Measurements from ENCODE around the gene COL27A1. TPM values are rescaled to one million over a fixed set of nuclear protein-coding genes. Genes with fewer than 3 reads are reported as not detected.
"Not testable (repeated sequence)": the region's sequence is repeated elsewhere in the genome, so short reads cannot be mapped to it uniquely, and the experiment has no call there.

Gene COL27A1
- total and polyA plus RNA-seq, 2 experiments from 2014 or later: 44.6 to 47.0 TPM

- no peaks in the 10 kb centered on the region for H3K36me3 ChIP-seq (replicated peaks; ENCODE audit: insufficient read depth, low read depth)
- no peaks in the 10 kb centered on the region for H3K79me2 ChIP-seq
- H4K20me1 ChIP-seq (ENCODE audit: insufficient read depth, poor library complexity, severe bottlenecking): no peaks in the 10 kb centered on the region
- H3K4me3 ChIP-seq: no peak overlapping the region
- no peak overlapping the region for H3K27ac ChIP-seq
- WGBS (ENCODE audit: low lambda C conversion rate, missing lambda C conversion rate): 98% methylated on average over 2 of the region's 2 CpGs
- H3K9me2 ChIP-seq (replicated peaks; ENCODE audit: insufficient read depth): no peaks in the 10 kb centered on the region
- DNase-seq (ENCODE audit: low spot score): no peak
- H3K9me3 ChIP-seq (ENCODE audit: low read depth): no peaks in the 10 kb centered on the region
- no peaks in the 10 kb centered on the region for H3K4me1 ChIP-seq (ENCODE audit: insufficient read depth)
- H3K4me2 ChIP-seq: no peak overlapping the region
- TF ChIP-seq CTCF (IDR thresholded peaks at IDR 0.05; ENCODE audit: poor library complexity) (no peak), EZH2 (IDR thresholded peaks at IDR 0.05; ENCODE audit: borderline replicate concordance) (no peak), EZH2phosphoT487 (IDR thresholded peaks at IDR 0.05; ENCODE audit: low read depth, severe bottlenecking, unreplicated experiment) (no peak)
- no peak overlapping the region for H2AFZ ChIP-seq
- no peaks in the 10 kb centered on the region for H3K27me3 ChIP-seq
Observed at GRCh38 chr9:114189823-114190562, 34.7 kb downstream of the COL27A1 start.

GRCh38 chr9:114190563-114190905, 35.2 kb downstream of the COL27A1 start:
- H3K27me3 ChIP-seq: no peaks in the 10 kb centered on the region
- 96% methylated on average over 1 of the region's 1 CpG for WGBS (ENCODE audit: low lambda C conversion rate, missing lambda C conversion rate)
- H4K20me1 ChIP-seq (ENCODE audit: insufficient read depth, poor library complexity, severe bottlenecking): no peaks in the 10 kb centered on the region
- no peaks in the 10 kb centered on the region for H3K4me1 ChIP-seq (ENCODE audit: insufficient read depth)
- no peak overlapping the region for H3K4me3 ChIP-seq
- H2AFZ ChIP-seq: no peak overlapping the region
- no peak for TF ChIP-seq CTCF (IDR thresholded peaks at IDR 0.05; ENCODE audit: poor library complexity)
- TF ChIP-seq EZH2phosphoT487 (IDR thresholded peaks at IDR 0.05; ENCODE audit: low read depth, severe bottlenecking, unreplicated experiment): no peak
- no peak for TF ChIP-seq EZH2 (IDR thresholded peaks at IDR 0.05; ENCODE audit: borderline replicate concordance)
- no peaks in the 10 kb centered on the region for H3K79me2 ChIP-seq
- no peaks in the 10 kb centered on the region for H3K9me3 ChIP-seq (ENCODE audit: low read depth)
- no peak overlapping the region for H3K4me2 ChIP-seq
- no peak overlapping the region for H3K27ac ChIP-seq
- H3K9me2 ChIP-seq (replicated peaks; ENCODE audit: insufficient read depth): no peaks in the 10 kb centered on the region
- no peaks in the 10 kb centered on the region for H3K36me3 ChIP-seq (replicated peaks; ENCODE audit: insufficient read depth, low read depth)
- no peak for DNase-seq (ENCODE audit: low spot score)

- not testable (repeated sequence) for H3K27me3 ChIP-seq; H2AFZ ChIP-seq; H3K79me2 ChIP-seq; H3K4me1 ChIP-seq (ENCODE audit: insufficient read depth); H3K36me3 ChIP-seq (replicated peaks; ENCODE audit: insufficient read depth, low read depth); H3K4me3 ChIP-seq; H3K4me2 ChIP-seq; H4K20me1 ChIP-seq (ENCODE audit: insufficient read depth, poor library complexity, severe bottlenecking); H3K9me2 ChIP-seq (replicated peaks; ENCODE audit: insufficient read depth); H3K27ac ChIP-seq; DNase-seq (ENCODE audit: low spot score); H3K9me3 ChIP-seq (ENCODE audit: low read depth)
- WGBS (ENCODE audit: low lambda C conversion rate, missing lambda C conversion rate): 97% methylated on average over 5 of the region's 5 CpGs
Observed at GRCh38 chr9:114191402-114191801, 36.1 kb downstream of the COL27A1 start.

GRCh38 chr9:114192539-114192938, 37.2 kb downstream of the COL27A1 start:
- Histone ChIP-seq H3K4me3 (no peak overlapping the region), H3K9me2 (replicated peaks; ENCODE audit: insufficient read depth) (no peaks in the 10 kb centered on the region), H3K79me2 (no peaks in the 10 kb centered on the region), H4K20me1 (ENCODE audit: insufficient read depth, poor library complexity, severe bottlenecking) (no peaks in the 10 kb centered on the region), H3K27ac (no peak overlapping the region), H2AFZ (no peak overlapping the region), H3K4me2 (no peak overlapping the region), H3K4me1 (ENCODE audit: insufficient read depth) (no peaks in the 10 kb centered on the region), H3K36me3 (replicated peaks; ENCODE audit: insufficient read depth, low read depth) (no peaks in the 10 kb centered on the region), H3K9me3 (ENCODE audit: low read depth) (no peaks in the 10 kb centered on the region), H3K27me3 (no peaks in the 10 kb centered on the region)
- WGBS (ENCODE audit: low lambda C conversion rate, missing lambda C conversion rate): 88% methylated on average over 1 of the region's 1 CpG
- TF ChIP-seq CTCF (IDR thresholded peaks at IDR 0.05; ENCODE audit: poor library complexity): no peak
- TF ChIP-seq EZH2phosphoT487 (IDR thresholded peaks at IDR 0.05; ENCODE audit: low read depth, severe bottlenecking, unreplicated experiment): no peak
- no peak for TF ChIP-seq EZH2 (IDR thresholded peaks at IDR 0.05; ENCODE audit: borderline replicate concordance)
- no peak for DNase-seq (ENCODE audit: low spot score)
